H1 (cell line): ENCODE data around the gene MEF2A. TPM values are rescaled to one million over a fixed set of nuclear protein-coding genes. Genes with fewer than 3 reads are reported as not detected.

Source experiments
- CTCF ChIA-PET: fragments of 300-600 bp; sonication (Branson Sonifier 250); formaldehyde crosslinking; loops from one replicate; lab custom pipeline; 2021; ENCODE audit not compliant: partially characterized antibody; lab: Charles Lee
- POLR2A ChIA-PET: fragments of 300-600 bp; sonication (Branson Sonifier 250); formaldehyde crosslinking; loops from one replicate; lab custom pipeline; 2021; ENCODE audit warnings: inconsistent platforms; ENCODE audit not compliant: partially characterized antibody; lab: Charles Lee
- DNase-seq, 2 experiments: peaks; one replicate each; pipeline versions ENCODE4 v3.0.0 to v3.0.0-alpha.2; 2010 to 2022; ENCODE audit warnings: low spot score in 2 of 2, low read depth in 1 of 2, mixed read lengths in 1 of 2
- FAIRE-seq: peaks from 2 replicates; lab custom pipeline; 2011; peaks lifted over from hg19 to GRCh38; lab: Jason Lieb, UNC
- H2AFZ ChIP-seq: 2 replicates; pipeline ENCODE4 v1.8.1; 2012; ENCODE audit warnings: low read length, inconsistent platforms
- H2AK5ac ChIP-seq: 2 replicates; pipeline ENCODE4 v1.6.1; 2013; ENCODE audit warnings: low read depth, low read length
- H2BK120ac ChIP-seq: replicated peaks from 2 replicates; pipeline ENCODE3; 2013; ENCODE audit warnings: low read depth, low read length, inconsistent platforms
- H2BK12ac ChIP-seq: 2 replicates; pipeline ENCODE4 v1.6.1; 2013; ENCODE audit warnings: low read depth, low read length
- H2BK15ac ChIP-seq: 2 replicates; pipeline ENCODE4 v1.6.1; 2013; ENCODE audit warnings: low read length
- H2BK20ac ChIP-seq: 2 replicates; pipeline ENCODE4 v1.6.1; 2013; ENCODE audit warnings: low read length
- H2BK5ac ChIP-seq: 2 replicates; pipeline ENCODE4 v1.6.1; 2013; ENCODE audit warnings: low read depth, low read length
- H3K14ac ChIP-seq: 2 replicates; pipeline ENCODE4 v1.6.1; 2013; ENCODE audit warnings: inconsistent platforms; ENCODE audit not compliant: insufficient read length
- H3K18ac ChIP-seq: 2 replicates; pipeline ENCODE4 v1.6.1; 2013; ENCODE audit warnings: low read length; ENCODE audit errors: extremely low read depth
- H3K23ac ChIP-seq: 2 replicates; pipeline ENCODE4 v1.6.1; 2013; ENCODE audit warnings: inconsistent platforms; ENCODE audit not compliant: insufficient read length
- H3K23me2 ChIP-seq: 2 replicates; pipeline ENCODE4 v1.6.1; 2013; ENCODE audit warnings: low read depth, low read length
- H3K27ac ChIP-seq: 2 replicates; pipeline ENCODE4 v1.6.1; 2011; ENCODE audit warnings: low read depth, low read length, inconsistent platforms
- H3K27me3 ChIP-seq, 4 experiments: replicated peaks in 1 of 4; 1 replicate in 1 of 4; 2 replicates in 3 of 4; pipeline versions ENCODE4 v1.6.1 to v1.8.1; 2011 to 2013; ENCODE audit warnings: low read length in 3 of 4, mild to moderate bottlenecking in 3 of 4, inconsistent platforms in 2 of 4, mixed read lengths in 2 of 4, moderate library complexity in 1 of 4; ENCODE audit not compliant: control insufficient read depth in 3 of 4, insufficient read depth in 3 of 4; ENCODE audit errors: extremely low read depth in 1 of 4
- H3K36me3 ChIP-seq, 4 experiments: 2 replicates each; pipeline versions ENCODE4 v1.6.1 to v1.8.1; 2011 to 2013; ENCODE audit warnings: mild to moderate bottlenecking in 4 of 4, low read length in 3 of 4, moderate library complexity in 2 of 4, control low read depth in 1 of 4, inconsistent platforms in 1 of 4; ENCODE audit not compliant: insufficient read depth in 4 of 4, control insufficient read depth in 2 of 4
- H3K4ac ChIP-seq: replicated peaks from 2 replicates; pipeline ENCODE3; 2013; ENCODE audit warnings: low read length, low read depth, mixed read lengths, inconsistent platforms; ENCODE audit not compliant: insufficient read length
- H3K4me1 ChIP-seq, 4 experiments: replicated peaks in 1 of 4; 1 replicate in 1 of 4; 2 replicates in 3 of 4; pipeline versions ENCODE4 v1.6.1 to v1.8.1; 2011 to 2013; ENCODE audit warnings: low read length in 3 of 4, inconsistent platforms in 2 of 4, mixed read lengths in 1 of 4; ENCODE audit not compliant: insufficient read depth in 4 of 4, control insufficient read depth in 3 of 4
- H3K4me2 ChIP-seq, 2 experiments: 2 replicates each; pipeline versions ENCODE4 v1.6.1 to v1.8.1; 2011 to 2013; ENCODE audit warnings: low read depth in 2 of 2, low read length in 2 of 2, control low read depth in 1 of 2, inconsistent platforms in 1 of 2, mild to moderate bottlenecking in 1 of 2; ENCODE audit not compliant: insufficient read depth in 1 of 2
- H3K4me3 ChIP-seq, 4 experiments: fragments of 200-600, 300-600 bp in 1 of 4; sonication (generic), shearing (Covaris generic), sonication (Bioruptor Twin) in 1 of 4; 2 replicates each; pipeline versions ENCODE4 v1.5.1 to v1.8.1; 2011 to 2016; ENCODE audit warnings: low read length in 4 of 4, low read depth in 3 of 4, control low read depth in 2 of 4, inconsistent platforms in 2 of 4, mild to moderate bottlenecking in 2 of 4, mixed read lengths in 1 of 4, moderate library complexity in 1 of 4; ENCODE audit not compliant: insufficient read depth in 2 of 4; ENCODE audit errors: extremely low read depth in 1 of 4
- H3K56ac ChIP-seq: replicated peaks from 2 replicates; pipeline ENCODE3; 2013; ENCODE audit warnings: low read depth, mild to moderate bottlenecking, mixed read lengths, low read length, inconsistent platforms; ENCODE audit not compliant: insufficient read length
- H3K79me1 ChIP-seq: 2 replicates; pipeline ENCODE4 v1.6.1; 2013; ENCODE audit warnings: low read depth, low read length, control low read depth
- H3K79me2 ChIP-seq, 2 experiments: 2 replicates each; pipeline versions ENCODE4 v1.6.1 to v1.8.1; 2012 to 2013; ENCODE audit warnings: low read length in 2 of 2, mild to moderate bottlenecking in 2 of 2, inconsistent platforms in 1 of 2; ENCODE audit not compliant: insufficient read depth in 2 of 2, control insufficient read depth in 1 of 2
- H3K9ac ChIP-seq, 4 experiments: replicated peaks in 1 of 4; 1 replicate in 1 of 4; 2 replicates in 3 of 4; pipeline versions ENCODE4 v1.6.1 to v1.8.1; 2011 to 2013; ENCODE audit warnings: low read depth in 3 of 4, low read length in 3 of 4, control low read depth in 2 of 4, mild to moderate bottlenecking in 2 of 4, moderate library complexity in 2 of 4, inconsistent platforms in 1 of 4; ENCODE audit errors: extremely low read depth in 1 of 4
- H3K9me3 ChIP-seq, 2 experiments: 2 replicates each; pipeline versions ENCODE4 v1.6.1 to v1.8.1; 2012 to 2013; ENCODE audit warnings: mild to moderate bottlenecking in 2 of 2, moderate library complexity in 2 of 2, control low read depth in 1 of 2, inconsistent platforms in 1 of 2, low read depth in 1 of 2, low read length in 1 of 2, mixed read lengths in 1 of 2; ENCODE audit not compliant: insufficient read depth in 2 of 2
- H4K20me1 ChIP-seq, 2 experiments: replicated peaks in 1 of 2; 2 replicates each; pipeline versions ENCODE3 to v1.8.1; 2011 to 2013; ENCODE audit warnings: inconsistent platforms in 2 of 2, low read length in 2 of 2, mild to moderate bottlenecking in 1 of 2; ENCODE audit not compliant: insufficient read depth in 2 of 2, control insufficient read depth in 1 of 2
- H4K5ac ChIP-seq: 2 replicates; pipeline ENCODE4 v1.6.1; 2013; ENCODE audit warnings: low read length, low read depth, mixed read lengths, inconsistent platforms; ENCODE audit not compliant: insufficient read length
- H4K8ac ChIP-seq: 2 replicates; pipeline ENCODE4 v1.8.0; 2013; ENCODE audit warnings: mild to moderate bottlenecking, moderate library complexity, low read length, inconsistent platforms; ENCODE audit not compliant: insufficient read depth; ENCODE audit errors: extremely low read depth
- H4K91ac ChIP-seq: replicated peaks from 2 replicates; pipeline ENCODE3; 2013; ENCODE audit warnings: low read length, mixed read lengths, inconsistent platforms; ENCODE audit not compliant: insufficient read length
- CBX5 ChIP-seq: fragments of 300-800, 300-1000 bp; sonication (generic); IDR thresholded peaks from 2 replicates; pipeline ENCODE4 v1.7.1; 2016; ENCODE audit warnings: antibody characterized with exemption, low read length, low read depth
- TAF7 ChIP-seq: optimal IDR thresholded peaks from 2 replicates; pipeline ENCODE3; 2011; ENCODE audit warnings: low read depth, mild to moderate bottlenecking, inconsistent platforms, low read length, moderate library complexity, borderline replicate concordance
- WGBS, 2 experiments: shearing (Covaris generic) in 1 of 2; methylation state at CpG; one replicate each; pipeline versions ENCODE4 v1.1.6 to v1.1.7; 2013 to 2015; ENCODE audit warnings: low lambda C conversion rate in 2 of 2, mixed read lengths in 2 of 2, inconsistent platforms in 1 of 2, low coverage in 1 of 2, missing lambda C conversion rate in 1 of 2; ENCODE audit not compliant: insufficient replicate concordance in 2 of 2, insufficient coverage in 1 of 2, insufficient read length in 1 of 2; ENCODE audit errors: extremely low coverage in 1 of 2, missing lambda C conversion rate in 1 of 2; 5-methylcytosine and 5-hydroxymethylcytosine counted together
- polyA plus RNA-seq, 7 experiments: library from polyadenylated mRNA; depleted of rRNA in 3 of 7; stranded (reverse) in 5 of 7; unstranded in 2 of 7; fragments of >200 nt in 5 of 7; fragments of 200-250 nt in 2 of 7; gene quantifications; 1 replicate in 5 of 7; 2 replicates in 1 of 7; 4 replicates in 1 of 7; pipeline versions ENCODE4 v1.2.1 to v1.2.3, GENCODE V29; 2011 to 2013; ENCODE audit warnings: missing spikeins in 2 of 7, mixed read lengths in 2 of 7
- total RNA-seq: library from RNA; stranded (reverse); fragmentation: NEBNext Ultra II Directional; extraction: Animal tissue kit (Norgen Biotek cat#: 25700); gene quantifications from 2 replicates; pipeline ENCODE4 v1.2.1, GENCODE V29; 2021

MEF2A gene
- total and polyA plus RNA-seq, 2 of the 8 experiments (the other 6 are each of a cell fraction or from before 2014, with no cell fraction given) = 15.6 to 22.5 TPM

- H2BK12ac ChIP-seq = no peak overlapping the region
- H3K79me2 ChIP-seq = no peaks in the 10 kb centered on the region
- H2AK5ac ChIP-seq = no peak overlapping the region
- H3K23ac ChIP-seq = no peak overlapping the region
- ChIA-PET POLR2A (no interaction called here), CTCF (interaction anchor here (0.6 to 12.7 kb wide), 2 partner anchors 16 to 164 kb away, joined by 3 to 92 read pairs; no protein-coding TSS in a partner anchor)
- no peak overlapping the region for H3K9ac ChIP-seq
- no peaks in the 10 kb centered on the region for H3K27me3 ChIP-seq
- DNase-seq (no peak), FAIRE-seq (no peak)
- TF ChIP-seq CBX5 (no peak), TAF7 (no peak)
- H4K20me1 ChIP-seq = no peaks in the 10 kb centered on the region
- no peak overlapping the region for H4K8ac ChIP-seq
- no peak overlapping the region for H3K27ac ChIP-seq
- no peaks in the 10 kb centered on the region for H3K79me1 ChIP-seq
- no peak overlapping the region for H2BK5ac ChIP-seq
- no peak overlapping the region for H3K14ac ChIP-seq
- H3K36me3 ChIP-seq = no peaks in the 10 kb centered on the region
- no peak overlapping the region for H2AFZ ChIP-seq
- H2BK20ac ChIP-seq = no peak overlapping the region
- H3K4me3 ChIP-seq = no peak overlapping the region
- H3K4me1 ChIP-seq = no peaks in the 10 kb centered on the region; a peak in 2 of 7 replicates
- H3K9me3 ChIP-seq = no peaks in the 10 kb centered on the region
- no peak overlapping the region for H3K18ac ChIP-seq
- no peak overlapping the region for H3K56ac ChIP-seq
- H2BK15ac ChIP-seq = no peak overlapping the region
- no peak overlapping the region for H2BK120ac ChIP-seq
- H4K91ac ChIP-seq = no peak overlapping the region
- H3K4ac ChIP-seq = no peak overlapping the region
- H3K23me2 ChIP-seq = no peaks in the 10 kb centered on the region; the same call in 1 of the 2 replicates
- no peak overlapping the region for H4K5ac ChIP-seq
- 84% methylated on average over 7 of the region's 7 CpGs; no CpG with 5 or more reads in 1 of the 2 experiments for whole genome bisulfite sequencing, 2 experiments
- no peak overlapping the region for H3K4me2 ChIP-seq
Observed at GRCh38 chr15:99738021-99738847, 172.4 kb downstream of the MEF2A start.
